Stimulated activated CD4-positive, alpha-beta T cell treated with anti-CD3 and anti-CD28 coated beads, Interleukin-12 subunit alpha, Interleukin-12 subunit beta, amount 100 ng/mL, for 48 hours (primary cell): ENCODE data around the gene MYO16.
"Not testable (repeated sequence)": the region's sequence is repeated elsewhere in the genome, so short reads cannot be mapped to it uniquely, and the experiment has no call there.

ENCODE experiments used
- DNase-seq, 3 donors: peaks; one replicate each; pipeline ENCODE4 v3.0.0-alpha.2; 2020; ENCODE audit warnings: low read depth in 2 of 3, low spot score in 1 of 3

Gene MYO16

DNA sequence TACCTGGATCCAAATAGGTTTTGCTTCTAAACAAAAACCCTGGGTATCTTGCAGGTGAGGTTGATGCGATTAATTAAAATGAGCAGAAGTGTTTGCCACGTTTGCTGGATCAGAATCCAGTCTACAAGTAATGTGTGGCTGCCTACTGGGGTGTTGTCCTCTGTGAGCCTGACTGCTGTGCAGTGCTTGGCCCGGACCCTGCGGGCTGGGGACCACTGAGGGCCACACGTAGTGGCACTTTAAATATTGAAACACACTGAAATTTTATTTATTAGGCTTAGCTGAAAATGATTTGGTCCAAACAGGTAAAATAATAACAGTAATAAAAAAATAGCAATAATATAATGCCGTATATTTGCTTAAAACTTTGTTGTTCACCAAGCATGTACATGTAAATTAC lies 338.0 kb downstream of the MYO16 start:
- DNase-seq: no peak

DNA sequence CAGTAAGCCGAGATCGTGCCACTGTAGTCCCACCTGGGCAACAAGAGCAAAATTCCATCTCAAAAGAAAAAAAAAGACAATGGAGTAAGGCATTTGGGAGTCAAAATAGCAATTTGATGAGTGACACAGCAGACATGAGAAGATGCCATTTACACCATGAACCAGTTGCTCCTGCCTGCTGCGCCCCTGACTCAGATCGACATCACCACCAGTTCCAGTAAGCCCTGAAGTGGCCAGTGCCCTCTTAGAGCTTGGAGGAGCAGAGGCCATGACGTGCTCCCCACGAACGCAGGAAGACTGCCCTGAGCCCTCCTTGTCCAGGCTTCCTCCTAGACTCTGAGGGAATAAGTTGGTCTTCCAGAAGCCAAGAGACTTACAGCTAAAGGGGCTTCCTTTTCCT lies 339.2 kb downstream of the MYO16 start:
- no peak for DNase-seq

DNA sequence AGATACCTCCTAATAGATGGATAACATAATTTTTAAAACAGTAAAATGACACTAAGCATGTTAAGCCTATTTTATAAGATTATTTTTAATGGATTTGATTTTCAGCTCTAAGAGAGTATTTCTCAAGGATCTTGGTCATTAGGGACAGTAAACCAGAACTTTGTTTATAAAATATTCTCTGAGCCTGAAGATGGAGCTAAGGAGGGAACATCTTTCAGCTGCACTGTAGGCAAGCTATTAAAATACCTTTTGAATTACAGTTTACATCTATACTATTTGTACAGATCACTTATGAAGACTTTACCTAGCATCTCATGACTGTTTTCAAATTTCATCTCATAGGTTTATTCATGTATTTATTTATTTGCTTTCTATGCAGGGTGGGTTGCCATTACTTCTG lies 345.3 kb downstream of the MYO16 start:
- DNase-seq: no peak

DNA sequence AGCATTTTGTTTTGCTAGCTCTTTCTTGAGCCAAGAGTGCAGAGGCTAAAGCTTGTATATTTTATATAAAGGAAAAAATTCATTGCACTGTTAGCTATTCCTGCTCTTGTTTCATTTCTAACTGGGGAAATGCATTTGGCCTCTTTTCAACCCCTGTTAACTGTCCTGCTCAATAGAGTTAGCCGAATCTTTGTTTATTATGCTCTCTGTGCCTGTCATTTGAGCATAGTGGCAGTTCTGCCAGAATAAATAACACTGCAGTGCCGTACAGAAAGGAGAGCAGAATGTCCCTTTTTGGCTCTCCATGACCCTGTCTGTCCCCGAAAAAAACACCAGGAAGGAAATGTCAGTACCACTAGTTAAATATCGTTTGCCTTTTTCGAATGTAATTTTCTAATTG lies 350.8 kb downstream of the MYO16 start:
- DNase-seq: no peak

DNA sequence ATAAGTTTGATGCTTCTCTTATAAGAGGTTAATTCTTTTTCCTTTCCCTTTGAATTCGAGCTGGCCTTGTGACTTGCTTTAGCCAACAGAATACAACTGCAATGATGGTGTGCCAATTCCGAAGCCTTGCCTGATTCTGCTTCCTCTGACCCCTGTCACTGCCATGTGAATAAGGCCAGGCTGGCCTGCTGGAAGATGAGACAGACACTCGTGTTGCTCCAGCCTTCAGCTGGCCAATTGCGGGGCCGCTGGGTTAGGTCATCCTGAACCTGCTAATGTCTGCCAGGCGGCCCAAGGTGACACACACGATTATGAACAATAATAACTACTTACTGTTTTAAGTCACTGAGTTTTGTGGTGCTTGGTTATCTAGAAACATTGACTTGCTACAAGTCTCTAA lies 352.0 kb downstream of the MYO16 start:
- DNase-seq: no peak

DNA sequence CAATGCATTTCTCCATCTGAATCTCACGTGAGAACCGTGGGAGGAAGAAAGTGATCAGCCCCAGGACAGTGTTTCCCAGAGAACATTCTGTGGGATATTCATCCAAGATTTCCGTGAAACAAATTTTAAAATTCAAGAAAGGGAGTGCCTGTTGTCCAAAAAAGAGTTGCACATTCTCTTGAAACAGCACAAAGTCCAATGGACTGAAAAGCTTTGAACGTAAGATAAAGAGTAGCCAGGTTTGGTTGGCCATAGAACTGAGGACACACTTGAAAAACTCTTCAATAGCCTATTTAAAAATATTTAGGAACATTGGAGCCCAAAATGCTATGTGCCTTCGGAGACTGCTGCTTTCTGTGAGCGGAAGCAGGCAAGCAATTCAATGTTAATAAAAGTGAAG lies 353.9 kb downstream of the MYO16 start:
- no peak for DNase-seq

DNA sequence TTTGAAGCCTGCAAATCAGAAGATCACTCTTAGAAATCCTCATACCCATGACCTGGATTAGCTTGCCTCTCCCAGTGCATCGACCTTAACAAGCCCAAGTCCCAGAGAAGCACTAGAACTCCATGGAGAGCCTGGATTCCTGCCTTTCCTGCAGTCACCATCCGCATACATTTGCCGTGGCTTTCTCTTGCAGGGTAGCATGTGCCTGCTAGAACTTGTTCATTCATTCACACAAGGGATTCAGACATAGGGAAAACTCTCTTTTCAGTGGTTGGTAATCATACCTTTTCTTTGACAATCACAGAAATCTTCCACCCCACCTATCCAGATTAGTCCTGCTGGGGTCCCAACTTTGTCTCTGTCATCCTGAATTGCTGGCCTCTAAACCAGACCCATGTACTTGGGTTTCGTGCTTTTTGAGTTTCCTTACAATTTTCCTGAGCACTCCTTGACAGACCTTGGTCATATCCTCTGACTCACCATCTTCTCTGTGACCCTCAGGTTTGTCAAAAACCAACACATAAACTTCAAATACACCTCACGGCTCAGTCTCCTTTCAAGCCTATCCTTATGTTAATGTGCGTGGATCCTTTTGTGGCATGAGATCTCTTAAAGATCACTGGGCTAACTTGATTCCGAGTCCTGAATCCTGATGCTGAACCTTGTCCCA lies 355.0 kb downstream of the MYO16 start:
- no peak for DNase-seq

DNA sequence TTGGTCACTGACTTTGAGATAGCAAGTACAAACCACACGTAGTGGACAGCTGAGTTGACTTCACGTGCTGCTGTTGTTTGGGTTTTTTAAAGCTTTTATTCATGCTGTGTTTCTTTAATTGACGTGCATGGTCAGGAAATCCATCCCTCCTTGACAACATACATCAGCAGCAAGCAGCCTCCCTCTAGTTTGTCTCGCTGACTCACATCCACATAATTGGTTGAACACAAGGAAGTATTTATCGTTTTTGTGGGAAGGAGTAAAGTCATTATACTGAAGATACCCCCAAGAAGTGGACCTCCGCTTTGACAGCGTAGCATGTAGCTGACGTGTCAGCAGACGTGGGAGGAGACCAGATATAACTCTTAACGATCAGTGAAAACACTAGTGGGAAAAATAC lies 355.8 kb downstream of the MYO16 start:
- DNase-seq: no peak

DNA sequence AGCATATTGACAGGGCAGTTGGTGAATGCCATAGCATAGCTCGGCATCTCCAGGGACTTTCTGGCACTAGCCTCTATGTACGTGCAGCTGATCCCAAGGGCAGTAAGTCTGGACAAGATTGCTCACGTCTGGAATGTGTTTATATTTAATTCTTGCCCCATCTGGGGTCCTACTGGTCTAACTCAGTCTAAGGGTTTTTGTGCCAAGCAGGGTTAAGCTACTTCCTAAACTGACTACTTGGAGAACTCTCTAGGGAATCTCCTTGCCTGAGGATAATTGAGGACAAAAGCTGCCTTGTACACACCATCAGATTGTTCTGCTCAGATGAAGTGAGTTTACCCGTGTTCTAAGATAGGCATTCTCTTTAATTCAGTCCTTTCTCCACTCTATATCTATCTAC lies 358.1 kb downstream of the MYO16 start:
- DNase-seq: no peak

DNA sequence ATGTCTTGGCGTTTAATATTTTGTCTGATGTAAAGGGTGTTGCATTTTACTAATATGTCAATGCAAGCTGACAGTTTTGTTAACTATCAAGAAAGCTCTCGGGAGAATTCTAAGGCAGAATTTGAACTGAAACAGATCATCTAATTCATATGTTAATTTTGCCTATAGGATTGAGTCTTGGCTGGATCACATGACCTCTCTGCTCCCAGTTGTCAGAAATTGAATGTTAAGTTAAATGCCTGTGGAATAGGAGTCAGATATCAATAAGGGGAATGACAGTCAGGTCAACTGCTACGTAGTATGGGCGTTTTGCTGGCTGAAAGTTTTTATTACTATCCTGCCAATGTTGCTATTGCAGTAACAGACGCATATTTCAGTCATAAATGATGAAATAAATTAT lies 358.5 kb downstream of the MYO16 start:
- no peak for DNase-seq

DNA sequence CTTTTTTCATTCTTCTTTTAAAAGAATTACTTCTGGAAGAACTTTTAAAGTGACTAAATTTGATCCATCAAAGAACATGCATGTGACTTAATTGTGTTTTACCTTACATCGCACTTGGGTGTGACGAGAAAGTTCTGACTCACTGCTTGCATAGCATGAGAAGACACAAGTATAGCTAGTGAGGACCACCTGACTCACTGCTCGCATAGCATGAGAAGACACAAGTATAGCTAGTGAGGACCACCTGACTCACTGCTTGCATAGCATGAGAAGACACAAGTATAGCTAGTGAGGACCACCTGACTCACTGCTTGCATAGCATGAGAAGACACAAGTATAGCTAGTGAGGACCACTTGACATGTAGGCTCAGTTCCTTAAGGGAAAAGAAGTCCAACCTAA lies 362.0 kb downstream of the MYO16 start:
- not testable (repeated sequence) for DNase-seq

DNA sequence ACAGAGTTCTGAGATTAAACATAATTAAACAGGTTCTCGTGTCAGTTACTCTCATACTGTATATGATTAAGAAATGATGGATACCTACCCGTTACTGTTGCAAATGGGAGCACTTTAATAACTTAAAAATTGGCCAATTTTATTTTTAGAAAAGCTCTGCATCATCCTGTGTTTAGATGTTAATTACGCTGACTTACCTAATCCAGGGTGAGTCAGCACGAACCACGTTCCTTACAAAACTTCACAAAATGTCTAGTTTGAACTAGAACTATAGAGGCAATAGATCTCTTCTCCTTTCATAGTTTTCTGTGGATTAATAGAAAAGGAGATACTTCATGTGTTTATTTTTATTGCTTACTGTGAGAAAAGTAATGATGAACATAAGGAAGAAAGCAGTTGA lies 363.9 kb downstream of the MYO16 start:
- no peak for DNase-seq

DNA sequence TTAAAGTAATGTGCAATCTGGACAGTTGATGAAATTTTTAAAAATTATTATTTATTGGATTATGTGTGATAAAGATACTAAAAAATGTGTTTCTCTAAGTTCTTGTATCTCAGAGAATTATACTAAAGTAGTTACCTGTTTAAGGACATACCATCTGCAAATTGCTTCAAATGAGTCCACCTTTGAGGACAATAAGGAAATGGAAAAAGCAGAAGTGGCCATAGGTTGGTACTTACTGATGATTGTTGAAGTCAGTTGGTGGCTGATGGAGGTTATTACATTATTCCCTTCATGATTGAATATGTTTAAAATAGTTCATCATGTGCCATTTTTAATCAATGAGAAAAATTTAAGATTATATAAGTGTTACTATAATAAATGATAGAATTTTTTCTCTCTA lies 367.0 kb downstream of the MYO16 start:
- DNase-seq: no peak

DNA sequence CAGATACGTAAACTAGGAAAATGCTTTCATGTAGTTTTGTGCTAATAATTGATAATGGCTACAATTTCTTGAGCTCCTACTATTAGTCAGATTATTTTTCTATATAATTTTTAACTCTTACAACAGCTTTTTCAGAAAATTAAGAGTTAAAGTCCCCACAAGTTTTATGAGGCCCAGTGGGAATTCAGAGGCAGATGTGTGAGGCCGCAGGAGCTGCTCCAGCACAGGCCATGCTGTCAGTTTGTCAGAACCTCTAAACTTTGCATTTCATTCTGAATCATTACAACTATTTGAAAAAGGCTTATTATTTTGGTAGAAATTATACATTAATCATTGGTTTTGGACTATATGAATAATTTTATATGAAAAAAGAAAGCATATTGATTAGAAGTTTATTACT lies 370.8 kb downstream of the MYO16 start:
- DNase-seq: no peak

DNA sequence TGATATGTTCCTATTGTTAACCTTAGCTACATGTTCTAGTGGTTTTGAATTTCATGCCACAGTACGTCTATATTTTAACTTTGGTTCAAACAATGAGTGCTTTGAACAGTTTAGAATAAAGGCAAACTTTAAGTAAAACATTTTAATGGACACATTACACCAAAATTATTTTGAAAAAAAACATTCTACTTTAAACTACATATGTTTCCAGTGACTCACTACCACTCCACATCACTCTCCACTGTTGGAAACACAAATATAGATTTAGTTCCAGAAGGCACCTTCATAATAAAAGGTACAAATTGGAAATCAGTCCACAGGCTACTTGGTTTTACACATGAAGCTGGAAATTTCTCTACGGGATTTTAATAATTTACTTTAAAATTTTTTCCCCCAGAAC lies 373.5 kb downstream of the MYO16 start:
- no peak for DNase-seq

DNA sequence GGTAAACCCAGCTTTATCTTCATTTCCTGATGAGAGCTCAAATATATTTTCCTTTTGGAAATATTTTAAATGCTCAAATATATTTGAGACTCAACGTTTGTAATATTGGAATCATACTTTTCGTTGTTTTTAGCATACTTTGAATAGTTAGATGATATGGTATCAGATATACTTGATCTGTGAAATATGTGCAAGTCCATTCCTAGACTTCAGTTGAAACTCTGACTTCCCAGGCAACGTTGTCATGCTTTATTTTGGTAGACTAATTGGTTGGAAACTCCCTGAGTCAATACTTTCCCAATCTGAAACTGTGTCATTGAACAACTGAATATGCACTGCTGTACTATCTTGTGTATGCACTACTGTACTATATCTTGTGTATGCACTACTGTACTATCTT lies 378.5 kb downstream of the MYO16 start:
- DNase-seq: no peak

DNA sequence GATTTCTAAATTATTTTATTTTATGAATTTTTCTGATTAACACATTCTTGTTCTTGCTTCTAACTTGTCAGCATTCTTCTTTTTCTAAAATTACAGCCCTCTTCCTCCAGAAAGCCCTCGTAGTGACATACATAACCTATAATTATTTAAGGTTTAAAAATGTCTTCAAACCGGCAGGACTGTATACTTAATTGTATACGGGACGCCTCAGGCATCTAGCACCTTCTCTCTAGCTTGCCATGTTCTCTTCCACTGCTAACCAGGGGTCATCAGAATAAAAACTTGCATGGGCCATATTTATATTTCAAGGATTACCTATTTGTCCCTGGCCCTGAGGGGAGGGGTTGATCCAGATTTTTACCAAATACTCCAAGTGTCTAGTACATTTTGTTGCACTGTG lies 380.3 kb downstream of the MYO16 start:
- DNase-seq: no peak

DNA sequence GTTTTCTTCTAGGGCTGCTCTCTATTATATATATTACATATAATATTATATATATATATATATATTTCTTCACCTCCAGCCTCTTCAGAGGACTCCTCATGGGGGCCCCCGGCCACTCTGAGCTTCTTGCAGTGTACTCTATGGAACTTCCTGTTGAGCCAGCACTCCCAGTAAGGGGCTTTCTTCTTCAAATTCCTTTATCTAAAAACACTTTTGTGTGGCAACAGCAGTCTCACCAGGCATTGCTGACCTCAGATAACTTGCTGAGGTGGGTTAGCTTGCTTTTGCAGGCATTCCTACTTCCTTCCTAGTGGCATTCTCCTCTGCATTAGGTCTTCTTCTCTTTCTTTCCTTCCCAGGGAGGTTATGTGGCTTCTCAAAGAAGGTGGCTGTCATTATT lies 381.5 kb downstream of the MYO16 start:
- no peak for DNase-seq

DNA sequence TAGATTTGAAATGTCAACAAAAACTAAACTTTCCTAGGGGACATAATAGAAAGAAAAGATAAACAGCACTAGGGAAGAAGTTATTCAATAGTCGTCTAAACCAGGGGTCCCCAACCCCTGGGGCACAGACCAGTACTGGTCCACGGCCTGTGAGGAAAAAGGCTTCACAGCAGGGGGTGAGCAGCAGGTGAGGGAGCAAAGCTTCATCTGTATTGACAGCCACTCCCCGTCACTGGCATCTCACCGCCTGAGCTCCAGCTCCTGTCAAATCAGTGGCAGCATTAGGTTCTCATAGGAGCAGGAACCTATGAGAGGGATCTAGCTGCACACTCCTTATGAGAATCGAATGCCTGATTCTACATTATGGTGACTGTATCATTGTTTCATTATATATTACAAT lies 382.7 kb downstream of the MYO16 start:
- no peak for DNase-seq

DNA sequence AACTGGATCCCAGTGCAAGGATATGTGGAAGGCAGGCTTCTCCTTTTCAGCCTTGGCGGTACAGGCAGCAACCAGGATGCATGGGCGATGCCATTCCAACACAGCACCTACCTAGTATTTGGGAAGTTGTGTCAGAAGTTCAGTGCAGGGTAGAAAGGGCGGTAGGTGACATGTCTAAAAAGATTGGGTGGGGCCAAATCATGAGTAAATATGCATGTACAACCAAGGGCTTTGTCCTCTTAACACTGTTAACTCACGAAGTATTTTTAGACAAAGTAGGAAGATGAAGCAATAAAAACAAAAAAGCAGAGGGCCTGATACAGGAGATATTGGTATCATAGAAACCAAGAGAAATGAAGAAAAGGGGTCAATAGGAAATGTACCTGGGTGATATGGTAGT lies 392.1 kb downstream of the MYO16 start:
- DNase-seq: no peak

DNA sequence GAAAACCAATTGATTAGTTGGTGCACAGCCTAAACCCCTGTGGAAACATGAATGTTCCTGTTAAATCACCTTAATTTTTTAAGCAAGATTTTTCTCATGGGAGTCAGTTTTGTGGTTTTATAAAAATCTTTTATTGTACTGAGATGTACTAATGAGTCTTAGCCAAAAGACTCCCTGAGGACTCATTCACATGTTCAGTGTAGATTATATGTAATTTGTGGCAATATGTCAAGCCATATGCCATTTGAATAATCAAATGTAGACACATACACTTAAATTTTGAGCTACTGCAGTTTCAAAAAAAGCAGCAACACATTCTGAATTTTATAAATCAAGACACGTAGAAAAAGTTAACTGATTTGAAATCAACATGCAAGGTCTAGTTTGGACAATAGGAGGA lies 395.2 kb downstream of the MYO16 start:
- DNase-seq: no peak

DNA sequence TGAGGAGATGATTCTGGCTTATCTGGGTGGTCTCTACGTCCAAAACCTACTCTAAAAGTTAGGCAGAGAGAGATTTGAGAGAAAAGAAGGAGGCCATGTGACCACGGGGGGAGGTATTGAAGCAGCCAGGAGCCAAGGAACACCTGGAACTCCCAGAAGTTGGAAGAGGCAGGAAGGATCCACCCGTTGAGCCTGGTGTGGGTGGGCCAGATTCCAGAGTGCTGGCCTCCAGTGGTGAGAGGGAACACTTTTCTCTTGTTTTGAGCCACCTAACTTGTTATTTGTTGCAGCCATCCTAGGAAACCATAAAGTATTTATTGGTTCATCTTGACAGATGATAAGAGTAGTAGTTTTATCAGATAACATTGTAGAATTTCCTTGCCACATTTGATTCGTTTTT lies 396.9 kb downstream of the MYO16 start:
- DNase-seq: no peak

DNA sequence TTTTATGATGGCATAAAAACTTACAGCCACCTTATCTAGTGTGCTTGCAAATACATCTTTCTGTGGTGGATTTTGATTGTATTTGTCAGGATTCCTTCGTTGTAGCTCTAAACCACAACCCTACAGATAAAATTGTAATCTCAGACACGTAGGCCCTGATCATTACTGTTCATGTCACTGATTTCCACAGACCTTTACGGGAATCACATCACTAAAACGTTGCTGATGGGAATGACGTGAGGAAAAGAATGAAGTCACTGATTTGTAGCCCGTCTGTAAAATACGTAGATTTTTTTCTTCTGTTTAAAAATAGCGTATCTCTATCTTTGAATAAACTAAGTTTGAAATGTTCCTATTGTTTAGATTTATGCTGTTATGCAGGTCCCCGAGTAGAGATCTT lies 399.2 kb downstream of the MYO16 start:
- no peak for DNase-seq

DNA sequence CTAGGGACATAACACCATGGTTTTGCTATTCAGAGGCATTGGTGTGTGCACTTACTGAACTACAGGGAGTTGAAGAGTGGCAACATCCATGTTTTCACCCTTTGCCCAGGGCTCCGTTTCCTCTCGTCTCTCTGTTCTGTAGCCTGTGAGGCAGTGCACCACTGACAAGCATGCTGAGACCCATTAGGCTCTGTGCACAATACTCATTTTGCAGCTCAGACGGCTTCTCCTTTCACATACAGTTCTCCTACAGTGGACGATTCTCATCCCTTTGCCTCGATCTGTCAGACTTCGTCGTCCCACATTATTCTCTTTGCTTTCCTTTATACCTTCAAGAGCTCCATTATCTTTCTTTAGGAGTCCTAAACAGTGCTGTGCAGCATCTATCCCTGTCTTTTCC lies 403.7 kb downstream of the MYO16 start:
- no peak for DNase-seq
